Adrenal gland (tissue), 12 donors: ENCODE measurements around the gene BCL7A. TPM values are rescaled to one million over a fixed set of nuclear protein-coding genes. Genes with fewer than 3 reads are reported as not detected.
A peak's percentile ranks its signal among the peaks of the same experiment; 100 is the strongest.
"Not testable (repeated sequence)": the region's sequence is repeated elsewhere in the genome, so short reads cannot be mapped to it uniquely, and the experiment has no call there.

ENCODE experiments used
- DNase-seq, 7 donors: peaks; one replicate each; pipeline ENCODE4 v3.0.0-alpha.2; 2019 to 2020
- H3K27ac ChIP-seq, 5 donors: fragments of 200-600 bp; sonication (generic) in 4 of 5; 1 replicate in 3 of 5; 2 replicates in 2 of 5; pipeline versions ENCODE4 v1.5.1 to v1.8.0; 2016 to 2020; ENCODE audit warnings: mild to moderate bottlenecking in 1 of 5
- H3K27me3 ChIP-seq: fragments of 200-600 bp; 2 replicates; pipeline ENCODE4 v1.8.0; 2021
- H3K36me3 ChIP-seq, 2 donors: fragments of 200-600 bp; replicated peaks in 1 of 2; 1 replicate in 1 of 2; 2 replicates in 1 of 2; pipeline versions ENCODE4 v1.5.1 to v1.8.0; 2018 to 2022
- H3K4me1 ChIP-seq, 2 donors: fragments of 200-600 bp; replicated peaks in 1 of 2; 1 replicate in 1 of 2; 2 replicates in 1 of 2; pipeline versions ENCODE4 v1.5.1 to v1.8.0; 2018 to 2021
- H3K4me3 ChIP-seq, 4 donors: fragments of 200-600 bp; sonication (generic) in 3 of 4; one replicate each; pipeline ENCODE4 v1.5.1; 2016 to 2018
- H3K9me3 ChIP-seq, 3 donors: fragments of 200-600 bp; sonication (generic) in 1 of 3; replicated peaks in 1 of 3; 1 replicate in 2 of 3; 2 replicates in 1 of 3; pipeline versions ENCODE4 v1.5.1 to v1.8.0; 2016 to 2021
- POLR2A ChIP-seq, 2 donors: fragments of 450-650 bp; IDR thresholded peaks; one replicate each; pipeline ENCODE4 v1.6.1; 2017; ENCODE audit warnings: antibody characterized with exemption in 2 of 2, mild to moderate bottlenecking in 2 of 2, moderate library complexity in 1 of 2
- WGBS, 4 donors: extraction: QIAGEN DNeasy Blood & Tissue Kit in 2 of 4; methylation state at CpG; one replicate each; pipeline versions ENCODE4 v1.1.5 to v1.1.7; 2013 to 2017; 5-methylcytosine and 5-hydroxymethylcytosine counted together
- intact Hi-C, 2 donors: fragments of 100-400 bp; cut with DNase I; formaldehyde crosslinking; loops; one replicate each; pipeline versions ENCODE4 v1.14.1 to v1.15.0; 2022 to 2023
- polyA plus RNA-seq, 3 donors: library from polyadenylated mRNA; stranded (reverse); fragments of 200-250 nt in 2 of 3; fragments of 350-450 nt in 1 of 3; fragmentation: Illumina TruSeq in 1 of 3; extraction: RNeasy Lipid Tissue Mini Kit (QIAGEN cat#74804) in 1 of 3; gene quantifications; one replicate each; pipeline ENCODE4 v1.2.3, GENCODE V29; 2013 to 2014
- total RNA-seq, 9 donors: library from RNA; depleted of rRNA in 4 of 9; stranded (reverse); fragments of >200 nt in 4 of 9; fragments of 120-200 nt in 1 of 9; fragmentation: NEBNext Ultra II Directional in 1 of 9; extraction: Animal tissue kit (Norgen Biotek cat#: 25700) in 1 of 9; gene quantifications; one replicate each; pipeline versions ENCODE4 v1.1.0 to v1.2.4, GENCODE V29; 2013 to 2023
- TF ChIP-seq, protein P1 (sequence below), 6 experiments: fragments of 450-650 bp in 4 of 6; fragments of 200-600 bp in 2 of 6; sonication (generic) in 1 of 6; IDR thresholded peaks; 1 replicate in 5 of 6; 2 replicates in 1 of 6; pipeline versions ENCODE4 v1.5.1 to v1.8.0; 2016 to 2021; ENCODE audit warnings: antibody characterized with exemption in 6 of 6, mild to moderate bottlenecking in 2 of 6, moderate library complexity in 1 of 6
- donor health status: healthy with polysubstance abuse.
- donor health status: Bipolar disorder and iron deficiency.
- donor health status: DM: yes; HTN: yes; CAD: no.
- donor health status: DM: no; HTN: no; CAD: no.
- donor health status: DM: no; HTN: no; CAD: no.
- donor health status: DM: yes; HTN: yes; CAD: no.

The BCL7A gene
- total and polyA plus RNA-seq, 12 donors = 1.6 to 11.5 (median 5.0) TPM

DNA sequence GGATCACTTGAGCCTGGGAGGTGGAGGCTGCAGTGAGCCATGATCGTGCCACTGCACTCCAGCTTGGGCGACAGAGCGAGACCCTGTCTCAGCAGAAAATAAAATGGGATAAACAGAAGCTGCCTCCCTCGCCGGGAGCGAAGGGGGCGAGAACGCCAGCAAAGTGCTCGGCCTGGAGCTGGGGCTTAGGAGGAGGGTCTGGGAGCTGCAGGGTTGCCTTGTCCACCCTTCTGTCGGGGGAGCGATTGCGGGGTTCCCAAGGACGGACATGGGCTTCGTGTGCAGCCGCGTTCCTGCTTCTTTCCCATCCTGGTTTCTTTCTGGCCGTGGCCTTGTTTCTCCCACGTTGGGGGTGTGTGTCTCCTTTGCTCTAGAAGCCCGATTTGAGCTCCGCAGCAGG, 29.0 kb downstream of the BCL7A start:
- 65 to 83% (median 79%) methylated on average over 15 to 20 of the region's 20 CpGs for WGBS, 4 donors
- Histone ChIP-seq H3K27ac (peak overlapping the region in 4 of 5 donors; percentile 60 to 80 (median 76)), H3K4me1 (peaks cover 9 to 14% of the 10 kb centered on the region in 2 donors), H3K9me3 (no peaks in the 10 kb centered on the region), H3K27me3 (no peaks in the 10 kb centered on the region), H3K4me3 (no peak overlapping the region), H3K36me3 (no peaks in the 10 kb centered on the region)
- no peak for DNase-seq
- TF ChIP-seq POLR2A (IDR thresholded peaks at IDR 0.05) = no peak
- TF ChIP-seq, protein P1, sequence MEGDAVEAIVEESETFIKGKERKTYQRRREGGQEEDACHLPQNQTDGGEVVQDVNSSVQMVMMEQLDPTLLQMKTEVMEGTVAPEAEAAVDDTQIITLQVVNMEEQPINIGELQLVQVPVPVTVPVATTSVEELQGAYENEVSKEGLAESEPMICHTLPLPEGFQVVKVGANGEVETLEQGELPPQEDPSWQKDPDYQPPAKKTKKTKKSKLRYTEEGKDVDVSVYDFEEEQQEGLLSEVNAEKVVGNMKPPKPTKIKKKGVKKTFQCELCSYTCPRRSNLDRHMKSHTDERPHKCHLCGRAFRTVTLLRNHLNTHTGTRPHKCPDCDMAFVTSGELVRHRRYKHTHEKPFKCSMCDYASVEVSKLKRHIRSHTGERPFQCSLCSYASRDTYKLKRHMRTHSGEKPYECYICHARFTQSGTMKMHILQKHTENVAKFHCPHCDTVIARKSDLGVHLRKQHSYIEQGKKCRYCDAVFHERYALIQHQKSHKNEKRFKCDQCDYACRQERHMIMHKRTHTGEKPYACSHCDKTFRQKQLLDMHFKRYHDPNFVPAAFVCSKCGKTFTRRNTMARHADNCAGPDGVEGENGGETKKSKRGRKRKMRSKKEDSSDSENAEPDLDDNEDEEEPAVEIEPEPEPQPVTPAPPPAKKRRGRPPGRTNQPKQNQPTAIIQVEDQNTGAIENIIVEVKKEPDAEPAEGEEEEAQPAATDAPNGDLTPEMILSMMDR (IDR thresholded peaks at IDR 0.05) = no peak
- intact Hi-C loops = loop anchor here in 1 of 2 donors (10.0 kb wide), 1 partner anchor 134 kb away; the partner anchor contains the start of gene LRRC43

DNA sequence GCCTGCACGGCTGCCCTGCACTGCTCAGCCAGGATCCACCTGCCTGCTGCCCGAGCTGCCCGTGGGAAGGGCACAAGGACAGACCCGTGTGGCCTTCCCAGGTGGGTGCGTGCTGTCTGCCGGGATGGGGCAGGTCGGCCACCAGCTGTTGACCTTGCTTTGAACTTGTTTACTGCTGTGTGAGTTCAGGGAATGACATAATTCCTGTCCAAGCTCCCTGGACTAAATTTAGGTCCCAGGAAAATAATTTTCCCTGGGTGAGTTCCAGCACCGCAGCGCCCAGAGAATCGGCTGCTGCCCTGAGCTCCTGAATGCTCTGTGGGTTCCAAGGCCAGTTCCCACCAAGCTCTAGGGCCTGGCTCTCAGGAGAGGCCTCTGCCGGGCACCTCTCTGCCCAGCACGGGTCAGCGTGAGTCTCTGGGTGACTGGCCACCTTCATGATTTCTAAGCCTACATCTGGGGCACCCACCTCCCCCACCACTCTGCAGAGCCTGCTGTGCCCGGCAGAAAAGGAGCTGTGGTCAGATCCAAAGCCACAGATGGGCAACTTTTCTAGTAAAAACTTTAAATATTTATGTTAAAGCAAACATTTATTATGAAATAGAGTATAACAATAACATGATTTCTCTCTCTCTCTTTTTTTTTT, 29.7 kb downstream of the BCL7A start:
- TF ChIP-seq, protein P1 (IDR thresholded peaks at IDR 0.05) = no peak
- Histone ChIP-seq H3K36me3 (no peaks in the 10 kb centered on the region), H3K27ac (peak overlapping the region in 4 of 5 donors; percentile 60 to 80 (median 76)), H3K9me3 (no peaks in the 10 kb centered on the region), H3K27me3 (no peaks in the 10 kb centered on the region), H3K4me1 (peaks cover 9 to 14% of the 10 kb centered on the region in 2 donors), H3K4me3 (no peak overlapping the region)
- 17 to 30% (median 26%) methylated on average over 5 to 14 of the region's 14 CpGs for WGBS, 4 donors
- peak; percentile 62 to 80 (median 68) for DNase-seq
- intact Hi-C loops = loop anchor here in 1 of 2 donors (10.0 kb wide), 1 partner anchor 133 kb away; the partner anchor contains the start of gene LRRC43

DNA sequence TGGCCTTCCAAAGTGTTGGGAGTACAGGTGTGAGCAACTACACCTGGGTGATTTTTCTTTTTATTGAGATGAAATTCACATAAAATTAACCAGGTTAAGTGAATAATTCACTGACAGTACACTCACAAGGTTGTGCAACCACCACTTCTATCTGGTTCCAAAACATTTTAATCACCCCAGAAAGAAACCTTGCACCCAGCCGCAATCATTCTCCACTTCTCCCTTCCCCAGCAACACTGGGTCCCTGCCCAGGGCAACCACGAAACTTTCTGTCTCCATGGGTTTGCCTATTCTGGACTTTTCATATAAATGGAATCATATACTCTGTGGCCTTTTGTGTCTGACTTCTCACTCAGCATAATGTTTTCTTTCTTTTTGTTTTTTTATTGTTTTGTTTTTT, 30.6 kb downstream of the BCL7A start:
- Histone ChIP-seq H3K27ac (no peak overlapping the region), H3K4me3 (no peak overlapping the region), H3K27me3 (no peaks in the 10 kb centered on the region), H3K36me3 (no peaks in the 10 kb centered on the region), H3K4me1 (peaks cover 9 to 14% of the 10 kb centered on the region in 2 donors), H3K9me3 (no peaks in the 10 kb centered on the region)
- intact Hi-C loops = loop anchor here in 1 of 2 donors (10.0 kb wide), 1 partner anchor 133 kb away; the partner anchor contains the start of gene LRRC43
- DNase-seq = no peak
- WGBS, 4 donors = 51 to 71% (median 57%) methylated on average over 2 of the region's 2 CpGs
- no peak for TF ChIP-seq POLR2A (IDR thresholded peaks at IDR 0.05)
- TF ChIP-seq, protein P1 (IDR thresholded peaks at IDR 0.05) = no peak

DNA sequence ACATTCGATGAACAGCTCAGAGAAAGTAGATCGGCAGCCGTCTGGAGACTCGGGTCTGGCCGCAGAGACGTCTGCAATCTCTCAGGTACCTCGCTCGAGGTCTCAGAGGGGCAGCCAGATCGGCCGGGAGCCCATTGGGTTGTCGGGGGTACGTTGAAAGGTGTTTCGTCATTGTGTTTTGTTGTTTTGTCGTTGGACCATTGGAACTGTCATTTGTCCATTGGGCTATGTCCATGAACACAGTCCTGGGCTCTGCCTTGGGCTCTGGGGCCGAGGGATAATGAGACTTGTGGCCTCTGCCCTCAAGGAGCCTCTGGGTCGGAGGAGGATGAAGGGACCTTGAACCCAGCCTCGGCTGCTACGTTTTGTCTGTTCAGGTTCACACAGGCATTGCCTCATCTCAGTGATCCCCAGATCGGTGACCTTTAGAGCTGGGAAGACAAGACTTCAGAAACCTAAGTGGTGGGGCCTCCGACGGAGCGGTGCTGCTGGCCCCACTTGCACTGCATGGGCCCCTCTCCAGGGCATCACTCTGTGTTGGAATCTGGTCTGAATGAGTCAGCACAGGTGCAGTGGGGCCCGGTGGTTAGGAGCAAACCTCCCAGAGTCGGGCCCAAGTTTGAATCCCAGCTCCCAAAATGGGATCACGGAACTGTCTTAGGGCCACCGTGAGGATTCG, 33.3 kb downstream of the BCL7A start:
- H3K36me3 ChIP-seq = peaks cover 0 to 3% of the 10 kb centered on the region in 2 donors
- H3K4me3 ChIP-seq = no peak overlapping the region
- H3K27ac ChIP-seq = no peak overlapping the region
- H3K27me3 ChIP-seq = no peaks in the 10 kb centered on the region
- 81 to 85% (median 84%) methylated on average over 23 to 27 of the region's 27 CpGs for WGBS, 4 donors
- no peak for TF ChIP-seq POLR2A (IDR thresholded peaks at IDR 0.05)
- TF ChIP-seq, protein P1 (IDR thresholded peaks at IDR 0.05) = no peak
- H3K4me1 ChIP-seq = peaks cover 9 to 14% of the 10 kb centered on the region in 2 donors
- DNase-seq = no peak
- H3K9me3 ChIP-seq = no peaks in the 10 kb centered on the region
- intact Hi-C loops = loop anchor here (2.0 to 10.0 kb wide), 3 partner anchors 67 to 130 kb away; partner anchors contain the start of gene LRRC43 (in 1 of the 2)

DNA sequence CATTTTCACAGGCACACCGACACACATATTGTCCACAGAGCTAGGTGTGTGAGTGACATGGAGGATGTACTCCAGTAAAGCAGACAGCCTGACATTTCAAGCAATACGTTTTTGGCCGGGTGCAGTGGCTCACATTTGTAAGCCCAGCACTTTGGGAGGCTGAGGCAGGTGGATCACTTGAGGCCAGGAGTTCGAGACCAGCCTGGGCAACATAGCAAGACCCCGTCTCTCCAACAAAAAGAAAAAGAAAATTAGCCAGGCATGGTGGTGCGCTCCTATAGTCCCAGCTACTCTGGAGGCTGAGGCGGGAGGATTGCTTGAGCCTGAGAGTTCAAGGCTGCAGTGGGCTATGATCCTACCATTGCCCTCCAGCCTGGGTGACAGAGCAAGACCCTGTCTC, 34.7 kb downstream of the BCL7A start:
- not testable (repeated sequence) for H3K9me3 ChIP-seq, H3K27ac ChIP-seq, H3K4me3 ChIP-seq, H3K4me1 ChIP-seq, H3K36me3 ChIP-seq, H3K27me3 ChIP-seq, DNase-seq
- 94 to 100% (median 95%) methylated on average over 7 of the region's 7 CpGs for WGBS, 4 donors
- intact Hi-C loops = loop anchor here (5.0 to 10.0 kb wide), 2 partner anchors 66 to 128 kb away; partner anchors contain the start of gene LRRC43 (in 1 of the 2)
